DND-41 (cell line): ENCODE data around the gene TMC7.

Source experiments
- CTCF ChIP-seq: IDR thresholded peaks from 2 replicates; pipeline ENCODE4 v1.5.1; 2012; ENCODE audit warnings: borderline replicate concordance, low read length, moderate library complexity, mild to moderate bottlenecking; ENCODE audit not compliant: poor library complexity, severe bottlenecking; ENCODE audit errors: extremely low read depth
- EZH2 ChIP-seq: IDR thresholded peaks from 3 replicates; pipeline ENCODE4 v1.6.1; 2012; ENCODE audit warnings: borderline replicate concordance, low read depth, mild to moderate bottlenecking, moderate library complexity, low read length, inconsistent platforms; ENCODE audit not compliant: severe bottlenecking

- TF ChIP-seq CTCF (no peak), EZH2 (no peak)
Observed at GRCh38 chr16:19102187-19102872, 118.6 kb downstream of the TMC7 start.
